GM12878 (cell line): Measurements from ENCODE around the gene MOGAT1. TPM values are rescaled to one million over a fixed set of nuclear protein-coding genes. Genes with fewer than 3 reads are reported as not detected.

Source experiments
- ATF7 ChIP-seq: fragments of 450-650 bp; IDR thresholded peaks from 2 replicates; pipeline ENCODE4 v1.6.1; 2016; ENCODE audit warnings: low read depth, mild to moderate bottlenecking
- BCLAF1 ChIP-seq: fragments of 450-650 bp; IDR thresholded peaks from 2 replicates; pipeline ENCODE4 v1.6.1; 2017; ENCODE audit warnings: antibody characterized with exemption, mild to moderate bottlenecking, moderate library complexity
- BHLHE40 ChIP-seq, 2 experiments: fragments of 450-650 bp in 1 of 2; IDR thresholded peaks; 2 replicates each; pipeline ENCODE4 v1.6.1; 2011 to 2017; ENCODE audit warnings: low read depth in 2 of 2, borderline replicate concordance in 1 of 2, improper control_type of control experiment in 1 of 2, low read length in 1 of 2, mild to moderate bottlenecking in 1 of 2
- CHD1 ChIP-seq: IDR thresholded peaks from 2 replicates; pipeline ENCODE4 v1.6.1; 2012; ENCODE audit warnings: low read depth, low read length, improper control_type of control experiment
- E4F1 ChIP-seq: fragments of 450-650 bp; IDR thresholded peaks from 2 replicates; pipeline ENCODE4 v1.6.1; 2018; ENCODE audit warnings: borderline replicate concordance, mild to moderate bottlenecking; ENCODE audit not compliant: partially characterized antibody
- EED ChIP-seq: sonication (generic); IDR thresholded peaks from 2 replicates; pipeline ENCODE4 v1.6.1; 2016; ENCODE audit warnings: antibody characterized with exemption, low read depth
- EGR1 ChIP-seq, 2 experiments: IDR thresholded peaks; 1 replicate in 1 of 2; 2 replicates in 1 of 2; pipeline ENCODE4 v1.6.1; 2011 to 2012; ENCODE audit warnings: low read depth in 2 of 2, low read length in 2 of 2, borderline replicate concordance in 1 of 2, mild to moderate bottlenecking in 1 of 2, moderate library complexity in 1 of 2
- KDM1A ChIP-seq: fragments of 200-600 bp; sonication (generic); IDR thresholded peaks from 2 replicates; pipeline ENCODE4 v1.6.1; 2016; ENCODE audit warnings: borderline replicate concordance
- MEF2B ChIP-seq: fragments of 450-650 bp; IDR thresholded peaks from 2 replicates; pipeline ENCODE4 v1.6.1; 2018; ENCODE audit warnings: mild to moderate bottlenecking, moderate library complexity; ENCODE audit not compliant: partially characterized antibody, poor library complexity, severe bottlenecking
- NFXL1 ChIP-seq: fragments of 450-650 bp; IDR thresholded peaks from 2 replicates; pipeline ENCODE4 v1.6.1; 2017; ENCODE audit warnings: antibody characterized with exemption, mild to moderate bottlenecking, borderline replicate concordance
- NFYA ChIP-seq: IDR thresholded peaks from 2 replicates; pipeline ENCODE4 v1.6.1; 2011; ENCODE audit warnings: low read depth, mild to moderate bottlenecking, low read length, improper control_type of control experiment, borderline replicate concordance
- NR2C2 ChIP-seq: IDR thresholded peaks from 2 replicates; pipeline ENCODE4 v1.6.1; 2011; ENCODE audit warnings: borderline replicate concordance, low read depth; ENCODE audit not compliant: control insufficient read depth, insufficient read length
- NR2F1 ChIP-seq: fragments of 450-650 bp; conservative IDR thresholded peaks from 2 replicates; pipeline ENCODE4 v1.6.1; 2017; ENCODE audit warnings: mild to moderate bottlenecking
- PAX5 ChIP-seq: IDR thresholded peaks from 2 replicates; pipeline ENCODE4 v1.6.1; 2011; ENCODE audit warnings: low read depth, low read length, borderline replicate concordance
- PML ChIP-seq: IDR thresholded peaks from 2 replicates; pipeline ENCODE4 v1.6.1; 2012; ENCODE audit warnings: low read length, inconsistent platforms
- POLR2AphosphoS5 ChIP-seq: IDR thresholded peaks from 2 replicates; pipeline ENCODE4 v1.6.1; 2011; ENCODE audit warnings: mild to moderate bottlenecking, low read length, inconsistent platforms
- POU2F2 ChIP-seq: IDR thresholded peaks from 3 replicates; pipeline ENCODE4 v1.6.1; 2011; ENCODE audit warnings: low read depth, mild to moderate bottlenecking, low read length, borderline replicate concordance
- RFX5 ChIP-seq: IDR thresholded peaks from 2 replicates; pipeline ENCODE4 v1.6.1; 2011; ENCODE audit warnings: low read depth, low read length, improper control_type of control experiment
- SMC3 ChIP-seq: IDR thresholded peaks from 2 replicates; pipeline ENCODE4 v1.6.1; 2011; ENCODE audit warnings: low read length, improper control_type of control experiment, borderline replicate concordance
- SRF ChIP-seq, 2 experiments: IDR thresholded peaks; 2 replicates each; pipeline ENCODE4 v1.6.1; 2011; ENCODE audit warnings: low read depth in 2 of 2, low read length in 2 of 2, mild to moderate bottlenecking in 1 of 2, moderate library complexity in 1 of 2
- polyA plus RNA-seq, 11 experiments: library from polyadenylated mRNA; depleted of rRNA in 4 of 11; unstranded in 6 of 11; stranded (reverse) in 5 of 11; fragments of >200 nt; fragmentation: Nextera tagmentation in 4 of 11; fragmentation: Illumina TruSeq in 1 of 11; extraction: Ambion mirVana in 4 of 11; extraction: Trizol in 1 of 11; gene quantifications; 1 replicate in 1 of 11; 2 replicates in 10 of 11; pipeline versions ENCODE4 v1.2.1 to v1.2.3, GENCODE V29; 2011 to 2016; ENCODE audit warnings: inconsistent platforms in 2 of 11, missing spikeins in 2 of 11, low read depth in 1 of 11
- total RNA-seq, 4 experiments: library from RNA; depleted of rRNA in 3 of 4; stranded (reverse); fragments of >200 nt in 3 of 4; fragmentation: Illumina TruSeq in 1 of 4; extraction: Trizol in 1 of 4; gene quantifications; 2 replicates each; pipeline versions ENCODE4 v1.2.1 to v1.2.3, GENCODE V29; 2013 to 2021
- TF ChIP-seq, protein P1 (sequence below): fragments of 450-650 bp; IDR thresholded peaks from 2 replicates; pipeline ENCODE4 v1.6.1; 2017; ENCODE audit warnings: low read depth, mild to moderate bottlenecking, moderate library complexity
- TF ChIP-seq, protein P2 (sequence below): IDR thresholded peaks from 2 replicates; pipeline ENCODE4 v1.6.1; 2011; ENCODE audit warnings: borderline replicate concordance, low read depth, mild to moderate bottlenecking, moderate library complexity, low read length; ENCODE audit not compliant: insufficient read depth, poor library complexity, severe bottlenecking

MOGAT1 gene
- total and polyA plus RNA-seq, 10 of the 15 experiments (the other 5 are each of a cell fraction or from before 2014, with no cell fraction given) = not detected

GRCh38 chr2:222690564-222691200, 19.2 kb downstream of the MOGAT1 start (continued):
- TF ChIP-seq KDM1A (no peak), SRF (IDR thresholded peaks at IDR 0.05; ENCODE audit: low read depth in 2 of 2, low read length in 2 of 2) (no peak), RFX5 (no peak), E4F1 (no peak), POU2F2 (peak; percentile 44; the same call in 1 of the 3 replicates), EED (no peak), MEF2B (no peak), BHLHE40 (IDR thresholded peaks at IDR 0.05; ENCODE audit: borderline replicate concordance in 1 of 2, low read depth in 2 of 2, low read length in 1 of 2) (no peak), PML (no peak), SMC3 (peak; percentile 90), PAX5 (no peak), EGR1 (IDR thresholded peaks at IDR 0.05; ENCODE audit: borderline replicate concordance in 1 of 2, low read depth in 2 of 2, low read length in 2 of 2) (no peak), NR2F1 (no peak), NFYA (no peak), BCLAF1 (no peak), NFXL1 (no peak), ATF7 (no peak), CHD1 (no peak), POLR2AphosphoS5 (no peak), NR2C2 (no peak)
- TF ChIP-seq, protein P1, sequence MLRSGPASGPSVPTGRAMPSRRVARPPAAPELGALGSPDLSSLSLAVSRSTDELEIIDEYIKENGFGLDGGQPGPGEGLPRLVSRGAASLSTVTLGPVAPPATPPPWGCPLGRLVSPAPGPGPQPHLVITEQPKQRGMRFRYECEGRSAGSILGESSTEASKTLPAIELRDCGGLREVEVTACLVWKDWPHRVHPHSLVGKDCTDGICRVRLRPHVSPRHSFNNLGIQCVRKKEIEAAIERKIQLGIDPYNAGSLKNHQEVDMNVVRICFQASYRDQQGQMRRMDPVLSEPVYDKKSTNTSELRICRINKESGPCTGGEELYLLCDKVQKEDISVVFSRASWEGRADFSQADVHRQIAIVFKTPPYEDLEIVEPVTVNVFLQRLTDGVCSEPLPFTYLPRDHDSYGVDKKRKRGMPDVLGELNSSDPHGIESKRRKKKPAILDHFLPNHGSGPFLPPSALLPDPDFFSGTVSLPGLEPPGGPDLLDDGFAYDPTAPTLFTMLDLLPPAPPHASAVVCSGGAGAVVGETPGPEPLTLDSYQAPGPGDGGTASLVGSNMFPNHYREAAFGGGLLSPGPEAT = no peak
- TF ChIP-seq, protein P2, sequence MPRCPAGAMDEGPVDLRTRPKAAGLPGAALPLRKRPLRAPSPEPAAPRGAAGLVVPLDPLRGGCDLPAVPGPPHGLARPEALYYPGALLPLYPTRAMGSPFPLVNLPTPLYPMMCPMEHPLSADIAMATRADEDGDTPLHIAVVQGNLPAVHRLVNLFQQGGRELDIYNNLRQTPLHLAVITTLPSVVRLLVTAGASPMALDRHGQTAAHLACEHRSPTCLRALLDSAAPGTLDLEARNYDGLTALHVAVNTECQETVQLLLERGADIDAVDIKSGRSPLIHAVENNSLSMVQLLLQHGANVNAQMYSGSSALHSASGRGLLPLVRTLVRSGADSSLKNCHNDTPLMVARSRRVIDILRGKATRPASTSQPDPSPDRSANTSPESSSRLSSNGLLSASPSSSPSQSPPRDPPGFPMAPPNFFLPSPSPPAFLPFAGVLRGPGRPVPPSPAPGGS = no peak
